ENCODE measurements around the gene OTOG. TPM values are rescaled to one million over a fixed set of nuclear protein-coding genes. Genes with fewer than 3 reads are reported as not detected.

Gene OTOG
- total RNA-seq, 1 donor from 2014 or later = not detected

GRCh38 chr11:17594686-17595192 is 47.7 kb downstream of the OTOG start:
- no peak for ATAC-seq (ENCODE audit: low read depth)
- CTCF ChIA-PET = no interaction called here
- intact Hi-C loops (cut with micrococcal nuclease) = no loop called here
- Mint-ChIP-seq H3K27ac (no peak overlapping the region), H3K4me3 (no peak overlapping the region), H3K36me3 (ENCODE audit: low read depth) (no peaks in the 10 kb centered on the region), H3K27me3 (peaks cover 4% of the 10 kb centered on the region), H3K4me1 (no peaks in the 10 kb centered on the region), H3K9me3 (no peaks in the 10 kb centered on the region)
- DNase-seq = no peak
- TF ChIP-seq, protein P1, sequence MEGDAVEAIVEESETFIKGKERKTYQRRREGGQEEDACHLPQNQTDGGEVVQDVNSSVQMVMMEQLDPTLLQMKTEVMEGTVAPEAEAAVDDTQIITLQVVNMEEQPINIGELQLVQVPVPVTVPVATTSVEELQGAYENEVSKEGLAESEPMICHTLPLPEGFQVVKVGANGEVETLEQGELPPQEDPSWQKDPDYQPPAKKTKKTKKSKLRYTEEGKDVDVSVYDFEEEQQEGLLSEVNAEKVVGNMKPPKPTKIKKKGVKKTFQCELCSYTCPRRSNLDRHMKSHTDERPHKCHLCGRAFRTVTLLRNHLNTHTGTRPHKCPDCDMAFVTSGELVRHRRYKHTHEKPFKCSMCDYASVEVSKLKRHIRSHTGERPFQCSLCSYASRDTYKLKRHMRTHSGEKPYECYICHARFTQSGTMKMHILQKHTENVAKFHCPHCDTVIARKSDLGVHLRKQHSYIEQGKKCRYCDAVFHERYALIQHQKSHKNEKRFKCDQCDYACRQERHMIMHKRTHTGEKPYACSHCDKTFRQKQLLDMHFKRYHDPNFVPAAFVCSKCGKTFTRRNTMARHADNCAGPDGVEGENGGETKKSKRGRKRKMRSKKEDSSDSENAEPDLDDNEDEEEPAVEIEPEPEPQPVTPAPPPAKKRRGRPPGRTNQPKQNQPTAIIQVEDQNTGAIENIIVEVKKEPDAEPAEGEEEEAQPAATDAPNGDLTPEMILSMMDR (IDR thresholded peaks at IDR 0.05) = no peak
- POLR2A ChIA-PET = no interaction called here

DNA sequence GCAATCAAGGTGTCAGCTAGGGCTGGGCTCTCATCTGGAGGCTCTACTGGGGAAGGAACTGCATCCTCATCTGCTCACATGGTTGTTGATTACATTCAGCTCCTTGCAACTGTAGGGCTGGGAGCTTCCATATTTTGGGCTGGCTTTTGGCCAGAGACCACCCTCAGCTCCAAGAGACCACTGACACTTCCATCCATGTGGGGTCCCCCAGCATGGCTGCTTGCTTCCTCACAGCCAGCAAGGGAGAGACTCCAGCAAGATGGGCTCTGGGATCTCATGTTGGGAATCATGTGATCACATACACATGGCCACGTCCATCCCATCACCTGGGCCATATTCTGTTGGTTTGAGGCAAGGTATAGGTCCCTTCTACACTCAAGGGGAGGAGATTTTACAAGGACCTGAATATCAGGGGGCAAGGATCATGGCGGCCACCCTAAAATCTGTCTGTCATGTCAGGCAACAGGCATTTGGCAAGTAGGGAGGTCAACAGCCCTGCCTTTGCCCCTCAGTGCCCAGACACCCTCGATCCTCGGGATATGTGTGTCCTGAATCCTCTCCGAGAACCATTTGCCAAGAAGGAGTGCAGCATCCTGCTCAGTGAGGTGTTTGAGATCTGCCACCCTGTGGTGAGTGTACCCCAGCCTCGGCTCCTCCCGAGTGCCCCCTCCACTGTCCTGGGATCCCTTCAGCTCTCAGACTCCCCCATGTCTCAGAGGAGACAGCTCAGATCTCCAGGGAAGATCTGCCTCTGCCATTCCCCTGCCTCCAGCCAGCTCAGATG is 48.7 kb downstream of the OTOG start:
- Mint-ChIP-seq H3K36me3 (ENCODE audit: low read depth) (no peaks in the 10 kb centered on the region), H3K4me1 (no peaks in the 10 kb centered on the region), H3K27me3 (peaks cover 4% of the 10 kb centered on the region), H3K27ac (no peak overlapping the region), H3K4me3 (no peak overlapping the region), H3K9me3 (no peaks in the 10 kb centered on the region)
- peak; percentile 6 for DNase-seq
- intact Hi-C loops (cut with micrococcal nuclease) = no loop called here
- ChIA-PET POLR2A (no interaction called here), CTCF (no interaction called here)
- ATAC-seq (ENCODE audit: low read depth) = no peak
- TF ChIP-seq, protein P1 (IDR thresholded peaks at IDR 0.05) = no peak

GRCh38 chr11:17596310-17596669 is 49.2 kb downstream of the OTOG start:
- intact Hi-C loops (cut with micrococcal nuclease) = no loop called here
- no peak for ATAC-seq (ENCODE audit: low read depth)
- POLR2A ChIA-PET = no interaction called here
- H3K4me1 Mint-ChIP-seq = no peaks in the 10 kb centered on the region
- no peaks in the 10 kb centered on the region for H3K9me3 Mint-ChIP-seq
- H3K4me3 Mint-ChIP-seq = no peak overlapping the region
- H3K27ac Mint-ChIP-seq = no peak overlapping the region
- CTCF ChIA-PET = no interaction called here
- TF ChIP-seq, protein P1 (IDR thresholded peaks at IDR 0.05) = no peak
- peaks cover 4% of the 10 kb centered on the region for H3K27me3 Mint-ChIP-seq
- DNase-seq = no peak
- no peaks in the 10 kb centered on the region for H3K36me3 Mint-ChIP-seq (ENCODE audit: low read depth)

GRCh38 chr11:17596711-17597110 is 49.7 kb downstream of the OTOG start:
- no peaks in the 10 kb centered on the region for H3K4me1 Mint-ChIP-seq
- DNase-seq (no peak), ATAC-seq (ENCODE audit: low read depth) (no peak)
- TF ChIP-seq, protein P1 (IDR thresholded peaks at IDR 0.05) = no peak
- intact Hi-C loops (cut with micrococcal nuclease) = no loop called here
- peaks cover 3% of the 10 kb centered on the region for H3K27me3 Mint-ChIP-seq
- no peaks in the 10 kb centered on the region for H3K9me3 Mint-ChIP-seq
- CTCF ChIA-PET = interaction anchor here (0.9 kb wide), 1 partner anchor 382 kb away, joined by 3 read pairs; no protein-coding TSS in a partner anchor
- no peaks in the 10 kb centered on the region for H3K36me3 Mint-ChIP-seq (ENCODE audit: low read depth)
- H3K4me3 Mint-ChIP-seq = no peak overlapping the region
- POLR2A ChIA-PET = no interaction called here
- no peak overlapping the region for H3K27ac Mint-ChIP-seq

- Mint-ChIP-seq H3K4me3 (no peak overlapping the region), H3K27me3 (no peaks in the 10 kb centered on the region), H3K4me1 (no peaks in the 10 kb centered on the region), H3K9me3 (no peaks in the 10 kb centered on the region), H3K27ac (no peak overlapping the region), H3K36me3 (ENCODE audit: low read depth) (no peaks in the 10 kb centered on the region)
- CTCF ChIA-PET = interaction anchor here (0.9 to 1.3 kb wide), 2 partner anchors 19 to 381 kb away, joined by 3 to 4 read pairs; no protein-coding TSS in a partner anchor
- POLR2A ChIA-PET = no interaction called here
- intact Hi-C loops (cut with micrococcal nuclease) = no loop called here
- ATAC-seq (ENCODE audit: low read depth) = no peak
- peak; percentile 6 for DNase-seq
- TF ChIP-seq, protein P1 (IDR thresholded peaks at IDR 0.05) = no peak
These were observed 50.7 kb downstream of the OTOG start for GRCh38 chr11:17597770-17598169.

Measured in activated B cell treated with CpG ODN at 0.5 μM for 24 hours (primary cell).